ENCODE data around the gene RIOK2.

DNA sequence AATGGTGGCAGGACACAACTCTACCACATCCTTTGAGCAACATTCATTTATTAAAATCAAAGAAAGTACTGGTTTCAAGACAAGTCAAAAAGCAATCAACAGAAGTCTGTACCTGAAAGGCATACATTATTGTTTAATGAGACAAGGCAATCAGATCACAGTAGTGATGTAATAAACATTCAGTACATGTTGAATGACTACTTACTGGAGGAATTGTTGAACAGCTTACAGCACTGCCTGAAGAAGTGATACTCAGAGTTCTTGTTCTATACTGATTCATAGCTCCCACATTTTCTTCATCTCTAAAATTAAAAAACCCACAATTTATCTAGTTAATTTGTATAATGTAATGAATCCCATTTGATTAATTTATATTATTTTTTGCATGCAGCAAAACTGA, 18.2 kb downstream of the RIOK2 start:
- TF ChIP-seq, protein P1, sequence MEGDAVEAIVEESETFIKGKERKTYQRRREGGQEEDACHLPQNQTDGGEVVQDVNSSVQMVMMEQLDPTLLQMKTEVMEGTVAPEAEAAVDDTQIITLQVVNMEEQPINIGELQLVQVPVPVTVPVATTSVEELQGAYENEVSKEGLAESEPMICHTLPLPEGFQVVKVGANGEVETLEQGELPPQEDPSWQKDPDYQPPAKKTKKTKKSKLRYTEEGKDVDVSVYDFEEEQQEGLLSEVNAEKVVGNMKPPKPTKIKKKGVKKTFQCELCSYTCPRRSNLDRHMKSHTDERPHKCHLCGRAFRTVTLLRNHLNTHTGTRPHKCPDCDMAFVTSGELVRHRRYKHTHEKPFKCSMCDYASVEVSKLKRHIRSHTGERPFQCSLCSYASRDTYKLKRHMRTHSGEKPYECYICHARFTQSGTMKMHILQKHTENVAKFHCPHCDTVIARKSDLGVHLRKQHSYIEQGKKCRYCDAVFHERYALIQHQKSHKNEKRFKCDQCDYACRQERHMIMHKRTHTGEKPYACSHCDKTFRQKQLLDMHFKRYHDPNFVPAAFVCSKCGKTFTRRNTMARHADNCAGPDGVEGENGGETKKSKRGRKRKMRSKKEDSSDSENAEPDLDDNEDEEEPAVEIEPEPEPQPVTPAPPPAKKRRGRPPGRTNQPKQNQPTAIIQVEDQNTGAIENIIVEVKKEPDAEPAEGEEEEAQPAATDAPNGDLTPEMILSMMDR (IDR thresholded peaks at IDR 0.05; ENCODE audit: low read depth, low read length, poor library complexity, severe bottlenecking) = no peak
- TF ChIP-seq EZH2phosphoT487 (IDR thresholded peaks at IDR 0.05; ENCODE audit: borderline replicate concordance, low read length) = no peak
